HepG2 (cell line): ENCODE data around the gene PIK3CD. TPM values are rescaled to one million over a fixed set of nuclear protein-coding genes. Genes with fewer than 3 reads are reported as not detected.

Experiments
- ATAC-seq: fragments of 200-7000 bp; cut with Tn5 transposase; 3 replicates; pipeline ENCODE4 v1.9.1; 2020; ENCODE audit warnings: mild to moderate bottlenecking, moderate library complexity
- BruUV-seq: library from RNA; stranded (reverse); fragments of 400-500 nt; replicated peaks from 2 replicates; lab custom pipeline; 2021; lab: Mats Ljungman, UMichigan
- CTCF ChIA-PET: fragments of 300-600 bp; formaldehyde crosslinking; extraction: SDS; loops from one replicate; lab custom pipeline; 2021; ENCODE audit warnings: low total read pairs, inconsistent platforms, low intra/inter-chr PET ratio; lab: Yijun Ruan, JAX
- POLR2A ChIA-PET: fragments of 350-600 bp; sonication (Branson Sonifier 250); formaldehyde crosslinking; loops from one replicate; lab custom pipeline; 2020; ENCODE audit warnings: antibody characterized with exemption, inconsistent platforms; lab: Yijun Ruan, JAX
- DNase-seq: peaks from one replicate; pipeline ENCODE4 v3.0.0-alpha.2; 2015; ENCODE audit warnings: low spot score
- FAIRE-seq: peaks from 3 replicates; lab custom pipeline; 2011; peaks lifted over from hg19 to GRCh38; lab: Jason Lieb, UNC
- H2AFZ ChIP-seq: one replicate; pipeline ENCODE4 v1.6.1; 2011; ENCODE audit warnings: low read length, inconsistent platforms
- H3K27ac ChIP-seq: fragments of 300-600 bp; 3 replicates; pipeline ENCODE4 v1.8.0; 2011; ENCODE audit warnings: mixed run types, mild to moderate bottlenecking, mixed read lengths, low read length, inconsistent platforms; ENCODE audit not compliant: insufficient read depth; ENCODE audit errors: extremely low read length
- H3K27me3 ChIP-seq, 2 experiments: fragments of 200-600 bp in 1 of 2; 2 replicates in 1 of 2; 3 replicates in 1 of 2; pipeline versions ENCODE4 v1.6.0 to v1.8.0; 2011; ENCODE audit warnings: low read length in 2 of 2, mild to moderate bottlenecking in 2 of 2, moderate library complexity in 2 of 2, inconsistent platforms in 1 of 2; ENCODE audit not compliant: insufficient read depth in 2 of 2, control insufficient read depth in 1 of 2
- H3K36me3 ChIP-seq, 2 experiments: fragments of 200-600 bp in 1 of 2; replicated peaks in 1 of 2; 2 replicates in 1 of 2; 3 replicates in 1 of 2; pipeline versions ENCODE4 v1.5.1 to v1.8.0; 2011; ENCODE audit warnings: low read length in 2 of 2, inconsistent platforms in 1 of 2; ENCODE audit not compliant: insufficient read depth in 2 of 2, control insufficient read depth in 1 of 2
- H3K4me1 ChIP-seq: 2 replicates; pipeline ENCODE4 v1.5.1; 2012; ENCODE audit warnings: low read length, inconsistent platforms; ENCODE audit not compliant: insufficient read depth
- H3K4me2 ChIP-seq: 2 replicates; pipeline ENCODE4 v1.6.0; 2011; ENCODE audit warnings: low read depth, low read length, inconsistent platforms
- H3K4me3 ChIP-seq, 3 experiments: fragments of 200-600 bp in 1 of 3; sonication (generic), shearing (Covaris generic) in 1 of 3; replicated peaks in 1 of 3; 2 replicates each; pipeline ENCODE4 v1.5.1; 2011 to 2016; ENCODE audit warnings: low read length in 3 of 3, inconsistent platforms in 2 of 3, low read depth in 2 of 3, mild to moderate bottlenecking in 2 of 3, control low read depth in 1 of 3, mixed read lengths in 1 of 3; ENCODE audit not compliant: insufficient read depth in 1 of 3
- H3K79me2 ChIP-seq: one replicate; pipeline ENCODE4 v1.6.1; 2011; ENCODE audit warnings: low read length, inconsistent platforms; ENCODE audit not compliant: insufficient read depth
- H3K9ac ChIP-seq: 2 replicates; pipeline ENCODE4 v1.6.0; 2011; ENCODE audit warnings: mild to moderate bottlenecking, low read depth, low read length, inconsistent platforms; ENCODE audit not compliant: insufficient read depth
- H3K9me3 ChIP-seq: 2 replicates; pipeline ENCODE4 v1.5.1; 2012; ENCODE audit warnings: mild to moderate bottlenecking, low read length
- H4K20me1 ChIP-seq: 2 replicates; pipeline ENCODE4 v1.6.0; 2011; ENCODE audit warnings: inconsistent platforms, mild to moderate bottlenecking, low read length, moderate library complexity; ENCODE audit not compliant: insufficient read depth
- CREB1 ChIP-seq, 2 experiments: fragments of 450-650 bp in 1 of 2; IDR thresholded peaks; 2 replicates each; pipeline ENCODE4 v1.6.1; 2016 to 2017; ENCODE audit warnings: control low read depth in 1 of 2, mild to moderate bottlenecking in 1 of 2, missing compliant biosample characterization in 1 of 2, missing genetic modification characterization in 1 of 2
- FOXP1 ChIP-seq, 2 experiments: fragments of 450-650 bp in 1 of 2; IDR thresholded peaks; 2 replicates each; pipeline ENCODE4 v1.6.1; 2017 to 2018; ENCODE audit warnings: antibody characterized with exemption in 1 of 2
- GABPA ChIP-seq, 2 experiments: IDR thresholded peaks; 2 replicates each; pipeline ENCODE4 v1.6.1; 2011 to 2016; ENCODE audit warnings: low read depth in 2 of 2, low read length in 1 of 2, missing biosample characterization in 1 of 2, missing genetic modification characterization in 1 of 2
- GATAD1 ChIP-seq: IDR thresholded peaks from 2 replicates; pipeline ENCODE4 v1.6.1; 2016; ENCODE audit warnings: missing genetic modification reagents, missing compliant biosample characterization
- HNRNPLL ChIP-seq: fragments of 200-400 bp; formaldehyde crosslinking; IDR thresholded peaks from 2 replicates; pipeline ENCODE4 v1.6.1; 2017; ENCODE audit warnings: mild to moderate bottlenecking, low read depth, low read length; ENCODE audit not compliant: poor library complexity, severe bottlenecking
- JDP2 ChIP-seq: sonication (generic); formaldehyde crosslinking; IDR thresholded peaks from 2 replicates; pipeline ENCODE4 v1.8.1; 2022; ENCODE audit warnings: missing genetic modification reagents, borderline replicate concordance
- KAT8 ChIP-seq: IDR thresholded peaks from 2 replicates; pipeline ENCODE4 v1.6.1; 2016; ENCODE audit warnings: missing genetic modification reagents, missing compliant biosample characterization
- PHF20 ChIP-seq: sonication (generic); formaldehyde crosslinking; IDR thresholded peaks from 2 replicates; pipeline ENCODE4 v1.5.0; 2020; ENCODE audit warnings: mild to moderate bottlenecking, missing genetic modification reagents
- SYNCRIP ChIP-seq: fragments of 200-400 bp; formaldehyde crosslinking; IDR thresholded peaks from 2 replicates; pipeline ENCODE4 v1.6.1; 2018; ENCODE audit warnings: mild to moderate bottlenecking, low read depth, low read length; ENCODE audit not compliant: insufficient read depth
- ZBTB42 ChIP-seq: sonication (generic); formaldehyde crosslinking; IDR thresholded peaks from 2 replicates; pipeline ENCODE4 v1.5.0; 2020; ENCODE audit warnings: mild to moderate bottlenecking, missing genetic modification reagents
- ZBTB7B ChIP-seq: sonication (generic); formaldehyde crosslinking; IDR thresholded peaks from 2 replicates; pipeline ENCODE4 v1.4.0; 2020; ENCODE audit warnings: missing genetic modification reagents
- ZKSCAN8 ChIP-seq: IDR thresholded peaks from 2 replicates; pipeline ENCODE4 v1.6.1; 2016; ENCODE audit warnings: borderline replicate concordance, missing genetic modification reagents, missing compliant biosample characterization
- ZNF432 ChIP-seq: sonication (generic); formaldehyde crosslinking; IDR thresholded peaks from 2 replicates; pipeline ENCODE4 v1.5.0; 2020; ENCODE audit warnings: missing genetic modification reagents, mild to moderate bottlenecking, borderline replicate concordance
- ZNF484 ChIP-seq: sonication (generic); formaldehyde crosslinking; IDR thresholded peaks from 2 replicates; pipeline ENCODE4 v1.5.1; 2020; ENCODE audit warnings: mild to moderate bottlenecking, low read depth, missing genetic modification reagents, borderline replicate concordance
- ZNF556 ChIP-seq: sonication (generic); formaldehyde crosslinking; IDR thresholded peaks from 2 replicates; pipeline ENCODE4 v1.4.0; 2020; ENCODE audit warnings: mild to moderate bottlenecking, missing genetic modification reagents, borderline replicate concordance
- ZSCAN12 ChIP-seq: sonication (generic); formaldehyde crosslinking; IDR thresholded peaks from 2 replicates; pipeline ENCODE4 v1.9.0; 2021; ENCODE audit warnings: mild to moderate bottlenecking, missing genetic modification reagents
- whole genome bisulfite sequencing: methylation state at CpG from one replicate; pipeline ENCODE4 v1.1.6; 2017; ENCODE audit warnings: low lambda C conversion rate; 5-methylcytosine and 5-hydroxymethylcytosine counted together
- in situ Hi-C: cut with HindIII; loops from 2 replicates; pipeline ENCODE4 v1.10.0; 2017; ENCODE audit warnings: low pct_unique_long_range_greater_than_20kb; ENCODE audit not compliant: extremely low pct_ligation_motif_present
- intact Hi-C: fragments of 100-400 bp; cut with micrococcal nuclease; formaldehyde crosslinking; loops from one replicate; pipeline ENCODE4 v1.10.0; 2022; ENCODE audit not compliant: unreplicated experiment
- polyA plus RNA-seq, 8 experiments: library from polyadenylated mRNA; depleted of rRNA in 3 of 8; stranded (reverse) in 7 of 8; unstranded in 1 of 8; fragments of >200 nt; fragmentation: Illumina TruSeq in 4 of 8; extraction: Trizol in 4 of 8; gene quantifications; 2 replicates each; pipeline versions ENCODE4 v1.2.1 to v1.2.3, GENCODE V29; 2011 to 2016; ENCODE audit warnings: low read depth in 4 of 8, missing spikeins in 1 of 8, mixed read lengths in 1 of 8; ENCODE audit not compliant: insufficient read depth in 1 of 8
- total RNA-seq, 5 experiments: library from RNA; depleted of rRNA; stranded (reverse); fragments of >200 nt; fragmentation: Illumina TruSeq; extraction: Trizol; gene quantifications; 2 replicates each; pipeline ENCODE4 v1.2.3, GENCODE V29; 2016; ENCODE audit warnings: low read depth in 1 of 5
- TF ChIP-seq, protein P1 (sequence below): sonication (generic); formaldehyde crosslinking; IDR thresholded peaks from 2 replicates; pipeline ENCODE4 v1.4.0; 2020; ENCODE audit warnings: mild to moderate bottlenecking, missing genetic modification reagents
- TF ChIP-seq, protein P2 (sequence below): sonication (generic); formaldehyde crosslinking; IDR thresholded peaks from 2 replicates; pipeline ENCODE4 v1.5.1; 2020; ENCODE audit warnings: mild to moderate bottlenecking, moderate library complexity, missing genetic modification reagents

The PIK3CD gene
- total and polyA plus RNA-seq, 2 of the 13 experiments (the other 11 are each of a cell fraction or from before 2014, with no cell fraction given), result 7.1 to 10.0 TPM

DNA sequence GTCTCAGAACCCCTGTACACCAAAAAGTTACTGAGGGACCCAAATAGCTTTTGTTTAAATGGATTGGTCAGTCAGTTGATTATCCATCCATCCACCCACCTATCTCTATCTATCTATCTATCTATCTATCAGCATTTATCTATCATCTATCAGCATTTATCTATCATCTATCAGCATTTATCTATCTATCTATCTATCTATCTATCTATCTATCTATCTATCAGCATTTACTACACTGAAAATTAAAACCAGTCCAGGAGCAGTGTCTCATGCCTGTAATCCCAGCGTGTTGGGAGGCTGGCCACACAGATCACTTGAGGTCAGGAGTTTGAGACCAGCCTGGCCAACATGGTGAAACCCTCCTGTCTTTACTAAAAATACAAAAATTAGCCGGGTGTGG, 125.2 kb downstream of the PIK3CD start:
- ATAC-seq (no peak), DNase-seq (no peak), FAIRE-seq (no peak)
- WGBS, result 97% methylated on average over 2 of the region's 2 CpGs
- H3K4me2 ChIP-seq, result no peak overlapping the region
- H3K4me1 ChIP-seq, result no peaks in the 10 kb centered on the region
- 0 out of 2 replicates have a peak, but pooled peaks cover 2% of the 10 kb centered on the region for H4K20me1 ChIP-seq
- ChIA-PET CTCF (no interaction called here), POLR2A (no interaction called here)
- BruUV-seq, result no TSS peak
- no peak overlapping the region for H3K4me3 ChIP-seq
- peaks cover 3 to 16% of the 10 kb centered on the region in 2 experiments; a peak in 4 of 5 replicates for H3K36me3 ChIP-seq
- no peak for TF ChIP-seq ZBTB7B (CRISPR knock-in tag)
- TF ChIP-seq ZNF484 (CRISPR knock-in tag), result no peak
- TF ChIP-seq KAT8, result no peak
- no peak for TF ChIP-seq GATAD1 (CRISPR knock-in tag)
- TF ChIP-seq, protein P1, sequence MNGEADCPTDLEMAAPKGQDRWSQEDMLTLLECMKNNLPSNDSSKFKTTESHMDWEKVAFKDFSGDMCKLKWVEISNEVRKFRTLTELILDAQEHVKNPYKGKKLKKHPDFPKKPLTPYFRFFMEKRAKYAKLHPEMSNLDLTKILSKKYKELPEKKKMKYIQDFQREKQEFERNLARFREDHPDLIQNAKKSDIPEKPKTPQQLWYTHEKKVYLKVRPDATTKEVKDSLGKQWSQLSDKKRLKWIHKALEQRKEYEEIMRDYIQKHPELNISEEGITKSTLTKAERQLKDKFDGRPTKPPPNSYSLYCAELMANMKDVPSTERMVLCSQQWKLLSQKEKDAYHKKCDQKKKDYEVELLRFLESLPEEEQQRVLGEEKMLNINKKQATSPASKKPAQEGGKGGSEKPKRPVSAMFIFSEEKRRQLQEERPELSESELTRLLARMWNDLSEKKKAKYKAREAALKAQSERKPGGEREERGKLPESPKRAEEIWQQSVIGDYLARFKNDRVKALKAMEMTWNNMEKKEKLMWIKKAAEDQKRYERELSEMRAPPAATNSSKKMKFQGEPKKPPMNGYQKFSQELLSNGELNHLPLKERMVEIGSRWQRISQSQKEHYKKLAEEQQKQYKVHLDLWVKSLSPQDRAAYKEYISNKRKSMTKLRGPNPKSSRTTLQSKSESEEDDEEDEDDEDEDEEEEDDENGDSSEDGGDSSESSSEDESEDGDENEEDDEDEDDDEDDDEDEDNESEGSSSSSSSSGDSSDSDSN (CRISPR knock-in tag), result no peak
- no peak for TF ChIP-seq ZKSCAN8 (CRISPR knock-in tag)
- TF ChIP-seq, protein P2, sequence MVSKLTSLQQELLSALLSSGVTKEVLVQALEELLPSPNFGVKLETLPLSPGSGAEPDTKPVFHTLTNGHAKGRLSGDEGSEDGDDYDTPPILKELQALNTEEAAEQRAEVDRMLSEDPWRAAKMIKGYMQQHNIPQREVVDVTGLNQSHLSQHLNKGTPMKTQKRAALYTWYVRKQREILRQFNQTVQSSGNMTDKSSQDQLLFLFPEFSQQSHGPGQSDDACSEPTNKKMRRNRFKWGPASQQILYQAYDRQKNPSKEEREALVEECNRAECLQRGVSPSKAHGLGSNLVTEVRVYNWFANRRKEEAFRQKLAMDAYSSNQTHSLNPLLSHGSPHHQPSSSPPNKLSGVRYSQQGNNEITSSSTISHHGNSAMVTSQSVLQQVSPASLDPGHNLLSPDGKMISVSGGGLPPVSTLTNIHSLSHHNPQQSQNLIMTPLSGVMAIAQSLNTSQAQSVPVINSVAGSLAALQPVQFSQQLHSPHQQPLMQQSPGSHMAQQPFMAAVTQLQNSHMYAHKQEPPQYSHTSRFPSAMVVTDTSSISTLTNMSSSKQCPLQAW (CRISPR knock-in tag), result no peak
- TF ChIP-seq GABPA (IDR thresholded peaks at IDR 0.05; ENCODE audit: low read depth, low read length), result no peak
- no peak for TF ChIP-seq GABPA (CRISPR knock-in tag; IDR thresholded peaks at IDR 0.05; ENCODE audit: low read depth)
- no peak for TF ChIP-seq ZSCAN12
- TF ChIP-seq JDP2 (CRISPR knock-in tag), result no peak
- no peak for TF ChIP-seq FOXP1 (IDR thresholded peaks at IDR 0.05)
- no peak for TF ChIP-seq FOXP1 (CRISPR knock-in tag; IDR thresholded peaks at IDR 0.05)
- TF ChIP-seq PHF20 (CRISPR knock-in tag), result no peak
- TF ChIP-seq CREB1 (IDR thresholded peaks at IDR 0.05), result no peak
- TF ChIP-seq CREB1 (CRISPR knock-in tag; IDR thresholded peaks at IDR 0.05), result no peak
- TF ChIP-seq ZNF556 (CRISPR knock-in tag), result no peak
- TF ChIP-seq ZBTB42 (CRISPR knock-in tag), result no peak
- no peak for TF ChIP-seq HNRNPLL
- TF ChIP-seq SYNCRIP, result no peak
- TF ChIP-seq ZNF432, result no peak
- H3K9ac ChIP-seq, result no peak overlapping the region
- no peaks in the 10 kb centered on the region for H3K9me3 ChIP-seq
- no peak overlapping the region for H3K27ac ChIP-seq
- in situ Hi-C loops, result no loop called here
- peaks cover 20% of the 10 kb centered on the region for H3K79me2 ChIP-seq
- H2AFZ ChIP-seq, result no peak overlapping the region
- intact Hi-C loops, result no loop called here
- no peaks in the 10 kb centered on the region for H3K27me3 ChIP-seq
